ENCODE data around the gene TMEM184A. TPM values are rescaled to one million over a fixed set of nuclear protein-coding genes. Genes with fewer than 3 reads are reported as not detected.

TMEM184A gene
- total and polyA plus RNA-seq, 11 donors: 0.19 to 0.99 (median 0.47) TPM

DNA sequence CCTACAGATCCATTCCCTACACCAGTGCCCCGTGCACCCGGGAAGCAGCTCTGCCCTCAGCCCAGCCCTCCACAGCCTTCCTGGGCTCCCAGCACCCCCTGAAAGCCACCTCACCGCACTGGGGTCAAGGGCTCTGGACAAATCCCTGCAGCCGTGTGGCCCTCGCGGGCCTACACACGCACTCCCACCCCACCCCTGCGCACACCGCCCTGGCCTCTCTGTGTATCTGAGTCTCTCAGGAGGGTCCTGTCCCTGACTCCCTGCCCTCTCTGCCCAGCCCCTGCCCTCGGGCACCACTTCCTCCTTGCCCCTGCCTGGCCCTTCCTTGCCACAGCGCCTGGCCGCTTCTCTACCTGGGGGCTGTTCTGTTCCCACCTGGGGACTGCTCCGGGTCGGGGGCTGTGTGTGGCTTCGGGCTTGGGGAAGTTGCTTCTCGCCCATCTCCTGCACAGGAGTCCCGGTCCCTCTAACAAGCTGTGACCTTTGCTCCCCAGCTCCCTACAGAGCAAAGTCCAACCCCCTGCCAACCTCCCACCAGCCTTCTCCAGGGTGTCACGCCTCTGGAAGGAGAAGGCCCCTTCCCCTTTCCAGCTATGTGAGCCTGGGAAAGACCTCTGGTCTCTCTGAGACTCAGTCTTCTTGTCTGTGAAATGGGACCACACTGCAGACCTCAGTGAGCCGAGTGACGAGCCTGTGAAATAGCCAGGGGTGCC is 1.5 kb downstream of the TMEM184A start:
- no peaks in the 10 kb centered on the region for H3K36me3 ChIP-seq
- no peaks in the 10 kb centered on the region for H3K9me3 ChIP-seq
- TF ChIP-seq, protein P1, sequence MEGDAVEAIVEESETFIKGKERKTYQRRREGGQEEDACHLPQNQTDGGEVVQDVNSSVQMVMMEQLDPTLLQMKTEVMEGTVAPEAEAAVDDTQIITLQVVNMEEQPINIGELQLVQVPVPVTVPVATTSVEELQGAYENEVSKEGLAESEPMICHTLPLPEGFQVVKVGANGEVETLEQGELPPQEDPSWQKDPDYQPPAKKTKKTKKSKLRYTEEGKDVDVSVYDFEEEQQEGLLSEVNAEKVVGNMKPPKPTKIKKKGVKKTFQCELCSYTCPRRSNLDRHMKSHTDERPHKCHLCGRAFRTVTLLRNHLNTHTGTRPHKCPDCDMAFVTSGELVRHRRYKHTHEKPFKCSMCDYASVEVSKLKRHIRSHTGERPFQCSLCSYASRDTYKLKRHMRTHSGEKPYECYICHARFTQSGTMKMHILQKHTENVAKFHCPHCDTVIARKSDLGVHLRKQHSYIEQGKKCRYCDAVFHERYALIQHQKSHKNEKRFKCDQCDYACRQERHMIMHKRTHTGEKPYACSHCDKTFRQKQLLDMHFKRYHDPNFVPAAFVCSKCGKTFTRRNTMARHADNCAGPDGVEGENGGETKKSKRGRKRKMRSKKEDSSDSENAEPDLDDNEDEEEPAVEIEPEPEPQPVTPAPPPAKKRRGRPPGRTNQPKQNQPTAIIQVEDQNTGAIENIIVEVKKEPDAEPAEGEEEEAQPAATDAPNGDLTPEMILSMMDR (IDR thresholded peaks at IDR 0.05): no peak
- TF ChIP-seq POLR2A (IDR thresholded peaks at IDR 0.05): no peak
- intact Hi-C loops (cut with DNase I): loop anchor here in 6 of 10 donors (5.0 to 10.0 kb wide), 3 partner anchors 42 to 50 kb away; partner anchors contain the start of gene INTS1 (in 2 of the 6)
- peak in 2 of 5 donors; percentile 18 to 38 for DNase-seq
- H3K4me1 ChIP-seq: peaks cover 0 to 25% (median 12%) of the 10 kb centered on the region in 12 donors
- no peak overlapping the region for H3K27ac ChIP-seq
- H3K27me3 ChIP-seq: peaks cover 0 to 3% (median 0%) of the 10 kb centered on the region in 9 donors
- 77 to 82% (median 79%) methylated on average over 19 to 20 of the region's 20 CpGs for WGBS, 4 donors
- ATAC-seq: no peak
- no peak overlapping the region for H3K4me3 ChIP-seq

DNA sequence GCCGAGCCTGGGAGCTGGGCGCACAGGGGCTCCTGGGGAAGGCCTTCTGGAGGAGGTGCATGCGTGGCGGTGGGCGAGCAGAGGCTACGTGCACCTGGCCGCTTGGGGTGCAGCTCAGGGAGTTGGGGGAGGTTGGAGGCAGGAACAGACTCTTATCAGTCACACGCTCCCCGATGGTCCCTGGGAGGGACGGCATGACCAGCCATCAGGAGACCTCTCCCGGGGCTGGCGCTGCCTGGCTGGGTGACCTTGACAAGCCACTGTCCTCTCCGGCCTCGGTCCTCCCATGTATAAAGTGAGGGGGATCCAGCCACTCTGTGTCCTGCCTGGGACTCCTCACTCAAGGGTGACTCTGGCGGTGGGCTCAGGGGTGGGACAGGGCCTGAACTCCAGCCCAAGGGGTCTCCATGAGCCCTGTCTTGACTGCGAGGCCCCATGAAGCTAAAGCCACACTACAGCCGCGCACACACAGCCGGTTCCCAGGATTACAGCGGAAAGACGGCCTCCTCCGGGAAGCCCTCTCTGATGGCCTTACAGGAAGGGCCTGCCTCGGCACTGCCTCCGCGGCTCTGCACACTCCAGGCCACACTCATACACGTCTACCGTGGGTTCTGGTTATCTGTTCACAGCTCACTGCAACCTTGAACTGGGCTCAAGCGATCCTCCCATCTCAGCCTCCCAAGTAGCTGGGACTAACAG is 2.3 kb downstream of the TMEM184A start:
- H3K27me3 ChIP-seq: peaks cover 0 to 3% (median 0%) of the 10 kb centered on the region in 9 donors
- DNase-seq (peak in 2 of 5 donors; percentile 22 to 32), ATAC-seq (no peak)
- no peaks in the 10 kb centered on the region for H3K9me3 ChIP-seq
- no peaks in the 10 kb centered on the region for H3K36me3 ChIP-seq
- no peak overlapping the region for H3K4me3 ChIP-seq
- intact Hi-C loops (cut with DNase I): loop anchor here in 2 of 10 donors (10.0 kb wide), 1 partner anchor 49 kb away; the partner anchor contains the start of gene INTS1 (in 2 of the 2)
- peaks cover 0 to 23% (median 12%) of the 10 kb centered on the region in 12 donors for H3K4me1 ChIP-seq
- TF ChIP-seq, protein P1 (IDR thresholded peaks at IDR 0.05): no peak
- TF ChIP-seq POLR2A (IDR thresholded peaks at IDR 0.05): no peak
- 75 to 91% (median 77%) methylated on average over 18 to 28 of the region's 28 CpGs for WGBS, 4 donors
- H3K27ac ChIP-seq: no peak overlapping the region

DNA sequence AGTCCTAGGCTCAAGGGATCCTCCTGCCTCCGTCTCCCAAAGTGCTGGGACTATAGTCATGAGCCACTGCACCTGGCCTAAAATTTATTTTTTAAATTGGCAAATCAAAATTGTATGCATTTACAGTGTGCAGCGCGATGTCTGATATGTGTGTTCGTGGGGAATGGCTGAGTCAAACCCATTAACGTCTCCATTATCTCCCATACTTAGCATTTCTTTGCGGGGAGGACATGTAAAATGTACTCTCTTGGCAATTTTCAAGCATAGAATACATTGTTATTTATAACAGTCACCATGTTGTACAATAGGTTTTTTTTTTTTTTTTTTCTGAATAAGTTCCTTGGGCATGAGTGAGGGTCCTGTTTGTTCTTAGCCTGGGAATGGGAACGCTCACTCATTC is 3.8 kb downstream of the TMEM184A start:
- H3K36me3 ChIP-seq: no peaks in the 10 kb centered on the region
- intact Hi-C loops (cut with DNase I): loop anchor here in 2 of 10 donors (10.0 kb wide), 1 partner anchor 47 kb away; the partner anchor contains the start of gene INTS1 (in 2 of the 2)
- peaks cover 0 to 16% (median 12%) of the 10 kb centered on the region in 12 donors for H3K4me1 ChIP-seq
- H3K4me3 ChIP-seq: no peak overlapping the region
- no peaks in the 10 kb centered on the region for H3K9me3 ChIP-seq
- TF ChIP-seq, protein P1 (IDR thresholded peaks at IDR 0.05): no peak
- TF ChIP-seq POLR2A (IDR thresholded peaks at IDR 0.05): no peak
- H3K27ac ChIP-seq: no peak overlapping the region
- DNase-seq (no peak), ATAC-seq (no peak)
- H3K27me3 ChIP-seq: peaks cover 0 to 3% (median 0%) of the 10 kb centered on the region in 9 donors
- 77 to 85% (median 81%) methylated on average over 7 of the region's 7 CpGs for WGBS, 4 donors

DNA sequence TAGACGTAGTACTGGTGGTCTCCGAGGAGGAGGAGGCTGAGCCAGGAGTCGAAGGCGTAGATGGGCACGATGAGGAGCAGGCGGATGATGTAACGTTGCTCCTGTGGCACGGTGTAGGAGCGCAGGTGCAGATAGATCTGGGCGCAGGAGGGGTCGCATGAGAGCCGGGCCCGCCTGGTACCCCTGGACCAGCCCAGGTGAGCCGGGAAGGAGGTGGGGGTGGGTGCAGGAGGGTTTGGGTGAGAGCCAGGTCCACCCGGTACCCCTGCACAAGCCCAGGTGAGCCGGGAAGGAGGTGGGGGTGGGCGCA is 5.2 kb downstream of the TMEM184A start:
- no peaks in the 10 kb centered on the region for H3K36me3 ChIP-seq
- TF ChIP-seq POLR2A (IDR thresholded peaks at IDR 0.05): no peak
- TF ChIP-seq, protein P1 (IDR thresholded peaks at IDR 0.05): no peak
- no peaks in the 10 kb centered on the region for H3K9me3 ChIP-seq
- no peak for ATAC-seq
- no peak for DNase-seq
- intact Hi-C loops (cut with DNase I): loop anchor here in 2 of 10 donors (10.0 kb wide), 1 partner anchor 46 kb away; the partner anchor contains the start of gene INTS1 (in 2 of the 2)
- no peak overlapping the region for H3K4me3 ChIP-seq
- peaks cover 0 to under 1% (median 0%) of the 10 kb centered on the region in 9 donors for H3K27me3 ChIP-seq
- 91 to 95% (median 93%) methylated on average over 16 to 17 of the region's 17 CpGs for WGBS, 4 donors
- peaks cover 0 to 16% (median 7%) of the 10 kb centered on the region in 12 donors for H3K4me1 ChIP-seq
- no peak overlapping the region for H3K27ac ChIP-seq

Data from heart left ventricle (tissue), 16 donors.